Suppressor macrophage treated with lipopolysaccharide for 1 hour (primary cell): ENCODE data around the gene UROC1.

Experiments
- DNase-seq, 3 donors: peaks; one replicate each; pipeline ENCODE4 v3.0.0-alpha.2; 2020 to 2022

The UROC1 gene

GRCh38 chr3:126456766-126457388 is 60.7 kb downstream of the UROC1 start:
- no peak for DNase-seq

- DNase-seq = no peak
Observed at GRCh38 chr3:126456211-126456610, 61.4 kb downstream of the UROC1 start.

GRCh38 chr3:126454437-126455198 is 63.0 kb downstream of the UROC1 start:
- DNase-seq = no peak

GRCh38 chr3:126454025-126454424 is 63.5 kb downstream of the UROC1 start:
- DNase-seq = no peak

- DNase-seq = no peak
Observed at GRCh38 chr3:126452213-126452612, 65.4 kb downstream of the UROC1 start.

- DNase-seq = no peak
Observed at GRCh38 chr3:126451511-126451910, 66.1 kb downstream of the UROC1 start.

- no peak for DNase-seq
Observed at GRCh38 chr3:126450744-126451143, 66.8 kb downstream of the UROC1 start.

GRCh38 chr3:126450219-126450618 is 67.4 kb downstream of the UROC1 start:
- DNase-seq = no peak

- DNase-seq = no peak
Observed at GRCh38 chr3:126449621-126450051, 67.9 kb downstream of the UROC1 start.

- no peak for DNase-seq
Observed at GRCh38 chr3:126448893-126449180, 68.7 kb downstream of the UROC1 start.

- no peak for DNase-seq
Observed at GRCh38 chr3:126448136-126448892, 69.3 kb downstream of the UROC1 start.

- no peak for DNase-seq
Observed at GRCh38 chr3:126447456-126448106, 70.0 kb downstream of the UROC1 start.

GRCh38 chr3:126446791-126447190 is 70.8 kb downstream of the UROC1 start:
- DNase-seq = no peak

GRCh38 chr3:126446301-126446700 is 71.3 kb downstream of the UROC1 start:
- no peak for DNase-seq

- DNase-seq = no peak
Observed at GRCh38 chr3:126445506-126445905, 72.1 kb downstream of the UROC1 start.

GRCh38 chr3:126442856-126443242 is 74.7 kb downstream of the UROC1 start:
- no peak for DNase-seq

GRCh38 chr3:126442094-126442855 is 75.3 kb downstream of the UROC1 start:
- no peak for DNase-seq

GRCh38 chr3:126441256-126441880 is 76.2 kb downstream of the UROC1 start:
- no peak for DNase-seq

- no peak for DNase-seq
Observed at GRCh38 chr3:126440709-126440995, 76.9 kb downstream of the UROC1 start.

GRCh38 chr3:126439968-126440708 is 77.4 kb downstream of the UROC1 start:
- no peak for DNase-seq

- no peak for DNase-seq
Observed at GRCh38 chr3:126439346-126439967, 78.1 kb downstream of the UROC1 start.
